PC-9 (cell line): ENCODE measurements around the gene CLDN34.

Experiments
- CTCF ChIP-seq: fragments of 200-600 bp; sonication (generic); conservative IDR thresholded peaks from 2 replicates; pipeline ENCODE4 v1.6.1; 2017; ENCODE audit warnings: mixed run types, antibody characterized with exemption, mild to moderate bottlenecking, moderate library complexity
- EZH2 ChIP-seq: fragments of 200-600 bp; sonication (generic); IDR thresholded peaks from 2 replicates; pipeline ENCODE4 v1.8.0; 2017; ENCODE audit warnings: antibody characterized with exemption, low read depth

- TF ChIP-seq CTCF (no peak), EZH2 (no peak)
These were observed 5.4 kb upstream of the CLDN34 start for GRCh38 chrX:9961750-9962149.
